AG08395 (cell line): ENCODE results near the gene CDH2.
"Not testable (repeated sequence)": the region's sequence is repeated elsewhere in the genome, so short reads cannot be mapped to it uniquely, and the experiment has no call there.

ENCODE experiments used
- DNase-seq: peaks from one replicate; pipeline ENCODE4 v3.0.0; 2012; ENCODE audit warnings: mixed read lengths, low spot score

CDH2 gene

DNA sequence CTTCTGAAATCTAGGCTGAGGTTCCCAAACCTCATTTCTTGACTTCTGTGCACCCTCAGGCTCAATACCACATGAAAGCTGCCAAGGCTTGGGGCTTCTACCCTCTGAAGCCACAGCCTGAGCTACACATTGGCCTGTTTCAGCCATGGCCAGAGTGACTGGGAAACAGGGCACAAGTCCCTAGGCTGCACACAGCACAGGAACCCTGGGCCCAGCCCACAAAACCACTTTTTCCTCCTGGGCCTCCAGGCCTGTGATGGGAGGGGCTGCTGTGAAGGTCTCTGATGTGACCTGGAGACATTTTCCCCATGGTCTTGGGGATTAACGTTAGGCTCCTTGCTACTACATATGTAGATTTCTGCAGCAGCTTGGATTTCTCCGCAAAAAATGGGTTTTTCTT is 270.7 kb downstream of the CDH2 start:
- not testable (repeated sequence) for DNase-seq

DNA sequence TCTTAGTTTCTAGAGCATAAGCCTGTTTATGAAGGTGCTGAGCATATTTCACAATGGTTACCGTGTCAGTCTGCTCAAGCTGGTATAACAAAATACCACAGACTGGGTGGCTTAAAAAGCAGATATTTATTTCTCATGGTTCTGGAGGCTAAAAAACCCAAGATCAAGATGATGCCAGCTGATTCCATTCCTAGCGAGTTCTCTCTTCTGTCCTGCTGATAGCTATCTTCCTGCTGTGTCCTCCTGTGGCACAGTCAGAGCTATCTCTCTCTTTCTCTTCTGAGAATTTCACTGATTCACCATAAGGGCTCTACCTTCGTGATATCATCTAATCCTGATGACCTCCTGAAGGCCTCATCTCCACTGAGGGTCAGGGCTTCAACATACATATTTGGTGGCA is 273.0 kb downstream of the CDH2 start:
- DNase-seq: no peak

DNA sequence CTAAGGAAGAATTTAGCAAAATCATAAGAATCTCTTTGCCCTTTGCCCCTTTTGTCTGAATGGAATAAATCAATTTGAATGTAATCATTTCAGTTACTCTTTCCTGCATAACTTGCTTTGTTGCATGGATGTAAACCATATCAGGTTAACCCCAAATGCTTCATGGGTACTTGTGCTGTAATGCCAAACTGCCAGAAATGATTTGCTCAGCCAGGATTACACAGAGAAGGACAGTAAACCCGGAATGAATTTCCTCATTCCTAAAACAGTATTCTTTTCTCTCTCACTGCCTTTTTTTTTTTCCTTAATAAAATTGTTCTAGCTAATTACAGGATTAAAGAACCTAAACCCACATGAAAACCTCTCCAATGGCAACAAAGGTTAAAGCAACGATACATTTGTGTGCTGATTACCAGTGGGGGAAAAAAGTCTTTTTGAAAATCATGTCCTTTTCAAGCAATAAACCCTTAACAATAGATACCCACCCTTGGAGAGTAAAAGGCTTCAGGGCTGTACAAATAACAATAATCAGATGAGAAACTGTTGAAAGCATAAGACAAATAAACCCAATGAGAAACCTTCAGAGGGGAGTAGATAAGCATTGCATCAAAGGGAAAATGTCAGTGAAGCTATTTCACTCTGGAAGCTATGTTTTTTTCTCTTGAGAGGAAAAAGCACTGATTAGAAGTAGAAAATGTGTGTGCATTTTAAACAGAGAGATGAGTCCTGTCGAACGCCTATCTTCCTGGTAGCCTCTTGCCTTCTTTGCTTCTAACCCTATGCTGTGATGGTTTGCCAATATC is 275.3 kb downstream of the CDH2 start:
- no peak for DNase-seq
